Neuronal stem cell (in vitro differentiated cells): Measurements from ENCODE around the gene METTL2A.
"Not testable (repeated sequence)": the region's sequence is repeated elsewhere in the genome, so short reads cannot be mapped to it uniquely, and the experiment has no call there.

Experiments
- DNase-seq: peaks from one replicate; pipeline ENCODE4 v3.0.0-alpha.2; 2013; ENCODE audit warnings: low spot score
- H2AFZ ChIP-seq: one replicate; pipeline ENCODE4 v1.6.1; 2013; ENCODE audit warnings: mild to moderate bottlenecking, low read length, inconsistent platforms
- H2AK5ac ChIP-seq: 2 replicates; pipeline ENCODE4 v1.6.1; 2013; ENCODE audit warnings: low read depth, mild to moderate bottlenecking, inconsistent platforms, low read length, moderate library complexity, mixed read lengths
- H2BK120ac ChIP-seq: 2 replicates; pipeline ENCODE4 v1.6.1; 2013; ENCODE audit warnings: low read depth, mild to moderate bottlenecking, inconsistent platforms, low read length, moderate library complexity, mixed read lengths
- H2BK12ac ChIP-seq: one replicate; pipeline ENCODE4 v1.6.1; 2013; ENCODE audit warnings: low read length, inconsistent platforms
- H2BK15ac ChIP-seq: 2 replicates; pipeline ENCODE4 v1.6.1; 2013; ENCODE audit warnings: mild to moderate bottlenecking, low read length, inconsistent platforms, mixed read lengths
- H2BK5ac ChIP-seq: one replicate; pipeline ENCODE4 v1.6.1; 2013; ENCODE audit warnings: inconsistent platforms, mild to moderate bottlenecking, low read length, moderate library complexity
- H3K14ac ChIP-seq: one replicate; pipeline ENCODE4 v1.6.1; 2013; ENCODE audit warnings: low read length, inconsistent platforms
- H3K18ac ChIP-seq: 2 replicates; pipeline ENCODE4 v1.6.1; 2013; ENCODE audit warnings: low read length, inconsistent platforms
- H3K23ac ChIP-seq: 2 replicates; pipeline ENCODE4 v1.6.1; 2013; ENCODE audit warnings: low read depth, mild to moderate bottlenecking, mixed read lengths, low read length, inconsistent platforms; ENCODE audit not compliant: poor library complexity
- H3K27ac ChIP-seq: replicated peaks from 3 replicates; pipeline ENCODE4 v1.5.1; 2013; ENCODE audit warnings: low read length, inconsistent platforms
- H3K27me3 ChIP-seq, 3 experiments: 2 replicates each; pipeline ENCODE4 v1.6.1; 2013; ENCODE audit warnings: low read length in 3 of 3, mild to moderate bottlenecking in 2 of 3, inconsistent platforms in 1 of 3, low read depth in 1 of 3, mixed read lengths in 1 of 3, moderate library complexity in 1 of 3; ENCODE audit not compliant: control insufficient read depth in 3 of 3, insufficient read depth in 3 of 3
- H3K36me3 ChIP-seq, 2 donors: replicated peaks in 1 of 2; 2 replicates each; pipeline ENCODE4 v1.6.1; 2013; ENCODE audit warnings: low read length in 2 of 2; ENCODE audit not compliant: control insufficient read depth in 2 of 2, insufficient read depth in 2 of 2
- H3K4ac ChIP-seq: 2 replicates; pipeline ENCODE4 v1.6.1; 2013; ENCODE audit warnings: inconsistent platforms, mild to moderate bottlenecking, low read length, moderate library complexity
- H3K4me1 ChIP-seq, 2 donors: 1 replicate in 1 of 2; 2 replicates in 1 of 2; pipeline ENCODE4 v1.6.1; 2013; ENCODE audit warnings: low read length in 2 of 2, low read depth in 1 of 2; ENCODE audit not compliant: control insufficient read depth in 2 of 2, insufficient read depth in 1 of 2
- H3K4me2 ChIP-seq: one replicate; pipeline ENCODE4 v1.6.1; 2013; ENCODE audit warnings: mild to moderate bottlenecking, low read length, inconsistent platforms; ENCODE audit not compliant: insufficient read depth, poor library complexity, severe bottlenecking
- H3K4me3 ChIP-seq, 2 donors: 2 replicates each; pipeline ENCODE4 v1.5.1; 2013; ENCODE audit warnings: low read length in 2 of 2, mild to moderate bottlenecking in 2 of 2, inconsistent platforms in 1 of 2, moderate library complexity in 1 of 2
- H3K79me1 ChIP-seq: one replicate; pipeline ENCODE4 v1.6.1; 2013; ENCODE audit warnings: low read depth, mild to moderate bottlenecking, inconsistent platforms, low read length, moderate library complexity
- H3K9ac ChIP-seq: one replicate; pipeline ENCODE4 v1.6.1; 2013; ENCODE audit warnings: mild to moderate bottlenecking, low read depth, low read length, inconsistent platforms; ENCODE audit not compliant: poor library complexity
- H3K9me3 ChIP-seq, 2 donors: replicated peaks in 1 of 2; 2 replicates each; pipeline versions ENCODE3 to v1.6.1; 2013; ENCODE audit warnings: low read length in 2 of 2, mild to moderate bottlenecking in 2 of 2, inconsistent platforms in 1 of 2, low read depth in 1 of 2, mixed read lengths in 1 of 2, moderate library complexity in 1 of 2; ENCODE audit not compliant: control insufficient read depth in 2 of 2, insufficient read depth in 1 of 2
- H4K8ac ChIP-seq: one replicate; pipeline ENCODE4 v1.6.1; 2013; ENCODE audit warnings: low read depth, mild to moderate bottlenecking, inconsistent platforms, low read length, moderate library complexity
- H4K91ac ChIP-seq: one replicate; pipeline ENCODE4 v1.6.1; 2013; ENCODE audit warnings: low read length, low read depth, mild to moderate bottlenecking, inconsistent platforms; ENCODE audit not compliant: poor library complexity
- whole genome bisulfite sequencing, 2 donors: extraction: QIAGEN DNeasy Blood & Tissue Kit; methylation state at CpG; one replicate each; pipeline ENCODE4 v1.1.7; 2013; ENCODE audit warnings: missing lambda C conversion rate in 2 of 2, mixed read lengths in 1 of 2; ENCODE audit not compliant: insufficient read length in 2 of 2, insufficient replicate concordance in 1 of 2; ENCODE audit errors: extremely low coverage in 2 of 2; 5-methylcytosine and 5-hydroxymethylcytosine counted together

METTL2A gene

DNA sequence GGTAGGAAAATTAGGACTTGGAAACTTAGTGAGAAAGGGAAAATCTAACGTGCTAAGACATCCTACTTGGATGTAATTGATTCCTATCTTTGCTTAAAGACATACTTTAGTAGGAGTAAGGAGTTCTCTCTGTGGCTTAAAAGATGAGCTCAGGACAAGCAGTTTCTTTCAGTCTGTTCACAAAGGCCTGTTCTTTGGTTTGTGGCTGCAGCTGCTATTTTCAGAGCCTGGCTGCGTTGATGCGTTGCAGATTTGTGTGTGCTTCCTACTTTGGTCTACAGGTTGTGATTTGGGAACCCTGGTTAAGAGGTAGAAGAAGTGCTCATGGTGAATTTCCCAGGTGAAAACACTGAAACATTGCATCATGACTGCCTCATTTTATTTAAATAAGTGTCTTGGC is 30.4 kb downstream of the METTL2A start:
- H2BK120ac ChIP-seq, H3K9me3 ChIP-seq, H3K36me3 ChIP-seq, H2BK5ac ChIP-seq, H3K4me3 ChIP-seq, H3K18ac ChIP-seq, H4K8ac ChIP-seq, H3K14ac ChIP-seq, H2AK5ac ChIP-seq, DNase-seq, H3K9ac ChIP-seq, H2BK15ac ChIP-seq, H2AFZ ChIP-seq, H3K27ac ChIP-seq, H3K79me1 ChIP-seq, H3K4ac ChIP-seq, H4K91ac ChIP-seq, H3K4me1 ChIP-seq, H2BK12ac ChIP-seq, H3K27me3 ChIP-seq, H3K23ac ChIP-seq, H3K4me2 ChIP-seq: not testable (repeated sequence)
- no CpG with 5 or more reads among the region's 3 CpGs for WGBS, 2 donors

DNA sequence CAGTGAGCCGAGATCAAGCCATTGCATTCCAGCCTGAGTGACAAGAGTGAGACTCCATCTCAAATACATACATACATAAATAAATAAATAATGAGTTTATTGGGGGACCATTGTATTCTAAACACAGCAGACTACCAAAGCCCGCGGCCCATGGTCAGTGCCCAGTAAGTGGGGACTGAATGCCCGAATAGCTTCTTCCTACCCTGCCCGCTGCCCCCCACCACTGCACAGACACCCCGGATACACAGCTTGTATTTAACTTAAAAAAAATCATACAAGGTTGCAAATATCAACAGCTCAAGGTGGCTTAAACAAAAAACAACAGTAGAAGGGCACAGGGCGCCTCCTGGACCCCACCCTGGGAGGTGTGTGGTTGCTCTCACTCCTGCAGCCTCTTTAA is 32.3 kb downstream of the METTL2A start:
- H2BK12ac ChIP-seq, result no peak overlapping the region
- no peaks in the 10 kb centered on the region for H3K4me1 ChIP-seq
- no peak overlapping the region for H2AK5ac ChIP-seq
- no peak overlapping the region for H4K8ac ChIP-seq
- no peak overlapping the region for H3K4me2 ChIP-seq
- no peak overlapping the region for H3K4me3 ChIP-seq
- no peak overlapping the region for H2BK5ac ChIP-seq
- H3K27ac ChIP-seq, result no peak overlapping the region
- H3K14ac ChIP-seq, result no peak overlapping the region
- no peak overlapping the region for H3K9ac ChIP-seq
- no peak overlapping the region for H2BK120ac ChIP-seq
- no peaks in the 10 kb centered on the region for H3K79me1 ChIP-seq
- H3K36me3 ChIP-seq, result peaks cover 0 to under 1% of the 10 kb centered on the region in 2 donors
- no peak for DNase-seq
- no peak overlapping the region for H3K18ac ChIP-seq
- no peak overlapping the region for H3K4ac ChIP-seq
- no peaks in the 10 kb centered on the region for H3K9me3 ChIP-seq
- no peak overlapping the region for H2BK15ac ChIP-seq
- no peaks in the 10 kb centered on the region for H3K27me3 ChIP-seq
- H3K23ac ChIP-seq, result no peak overlapping the region
- no CpG with 5 or more reads among the region's 7 CpGs for WGBS, 2 donors
- no peak overlapping the region for H4K91ac ChIP-seq
- no peak overlapping the region for H2AFZ ChIP-seq

DNA sequence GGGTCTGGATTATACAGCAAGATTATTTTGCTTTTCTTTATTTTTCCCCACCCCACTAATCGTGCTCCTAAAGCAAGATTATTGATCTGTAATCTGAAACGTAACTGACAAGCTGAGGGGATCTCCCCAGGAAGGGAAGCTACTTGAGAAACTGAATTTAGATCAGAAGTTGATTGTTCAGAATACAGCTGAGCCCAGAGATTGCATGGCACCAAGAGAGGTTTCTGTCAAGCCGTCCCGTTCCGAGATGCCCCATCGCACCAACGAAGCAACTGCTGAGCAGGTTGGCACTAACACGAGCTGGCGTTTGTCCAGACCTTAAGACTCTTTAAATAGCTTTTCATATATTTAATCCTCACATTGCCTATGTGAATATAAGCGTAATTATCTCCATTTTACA is 34.8 kb downstream of the METTL2A start:
- H3K9ac ChIP-seq, H2BK15ac ChIP-seq, H4K91ac ChIP-seq, H3K4me2 ChIP-seq, H2BK120ac ChIP-seq, H2BK12ac ChIP-seq, H3K9me3 ChIP-seq, H3K18ac ChIP-seq, H2BK5ac ChIP-seq, H3K27ac ChIP-seq, H3K4me3 ChIP-seq, H4K8ac ChIP-seq, H3K4me1 ChIP-seq, H3K79me1 ChIP-seq, DNase-seq, H2AK5ac ChIP-seq, H2AFZ ChIP-seq, H3K36me3 ChIP-seq, H3K14ac ChIP-seq, H3K23ac ChIP-seq, H3K27me3 ChIP-seq, H3K4ac ChIP-seq: not testable (repeated sequence)
- no CpG with 5 or more reads among the region's 10 CpGs for WGBS, 2 donors

DNA sequence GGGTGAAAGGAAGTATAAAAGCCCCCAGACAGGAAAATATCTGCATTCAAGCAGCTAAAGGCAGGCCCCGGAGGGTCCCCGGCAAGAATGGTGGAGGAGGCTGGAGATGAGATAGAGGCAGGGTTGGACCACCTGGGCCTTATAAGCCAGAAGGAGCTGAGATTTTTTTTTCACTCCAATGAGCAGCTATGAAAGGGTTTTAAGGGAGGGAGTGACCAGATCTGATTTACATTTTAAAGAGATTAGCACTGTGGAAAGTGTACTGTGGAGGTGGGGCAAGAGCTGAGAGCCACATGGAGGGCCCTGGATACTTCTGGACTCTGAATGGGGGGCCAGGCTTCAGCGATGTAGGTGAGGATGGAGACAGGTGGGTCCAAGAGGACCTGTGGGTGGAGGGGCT is 40.7 kb downstream of the METTL2A start:
- H4K91ac ChIP-seq, H3K79me1 ChIP-seq, H2BK5ac ChIP-seq, H2BK15ac ChIP-seq, H3K4me1 ChIP-seq, H3K23ac ChIP-seq, H2BK12ac ChIP-seq, H3K4ac ChIP-seq, H3K27ac ChIP-seq, H3K9me3 ChIP-seq, H3K27me3 ChIP-seq, H4K8ac ChIP-seq, H3K4me3 ChIP-seq, H3K4me2 ChIP-seq, H3K36me3 ChIP-seq, H3K18ac ChIP-seq, H2AK5ac ChIP-seq, H3K9ac ChIP-seq, DNase-seq, H2AFZ ChIP-seq, H2BK120ac ChIP-seq: not testable (repeated sequence)
- no CpG with 5 or more reads among the region's 3 CpGs for WGBS, 2 donors
- peak overlapping the region; percentile 38 for H3K14ac ChIP-seq
